ENCODE measurements around the gene KDM7A.
"Not testable (repeated sequence)": the region's sequence is repeated elsewhere in the genome, so short reads cannot be mapped to it uniquely, and the experiment has no call there.

KDM7A gene

DNA sequence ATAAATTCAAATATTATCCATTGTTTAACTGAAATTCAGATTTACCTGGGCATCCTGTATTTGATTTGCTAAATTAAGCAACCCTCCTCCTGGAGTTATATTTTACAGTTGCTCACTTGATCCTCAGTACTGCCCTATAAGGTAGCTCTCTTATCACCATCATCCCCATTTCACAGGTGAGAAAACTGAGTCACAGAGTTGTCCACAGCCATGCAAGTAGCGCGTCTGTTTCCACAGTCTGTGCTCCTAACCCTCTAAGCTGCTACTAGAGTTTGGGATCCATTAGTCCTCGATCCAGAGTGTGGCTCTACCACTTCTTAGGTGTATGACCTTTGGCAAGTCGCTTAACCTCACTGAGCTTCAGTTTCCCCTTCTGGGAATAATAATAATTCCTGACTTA is 34.9 kb upstream of the KDM7A start:
- Mint-ChIP-seq H3K27me3 (ENCODE audit: low read depth) (no peaks in the 10 kb centered on the region), H3K36me3 (ENCODE audit: low read depth) (peaks cover 6% of the 10 kb centered on the region), H3K9me3 (no peaks in the 10 kb centered on the region), H3K27ac (peak overlapping the region; percentile 100), H3K4me1 (ENCODE audit: low read depth) (peaks cover 77% of the 10 kb centered on the region), H3K4me3 (peak overlapping the region; percentile 79)

- Mint-ChIP-seq H3K36me3 (ENCODE audit: low read depth) (peaks cover 4% of the 10 kb centered on the region), H3K4me1 (ENCODE audit: low read depth) (peaks cover 75% of the 10 kb centered on the region), H3K4me3 (peak overlapping the region; percentile 65), H3K9me3 (no peaks in the 10 kb centered on the region), H3K27me3 (ENCODE audit: low read depth) (no peaks in the 10 kb centered on the region), H3K27ac (peak overlapping the region; percentile 96)
These were observed 33.3 kb upstream of the KDM7A start for GRCh38 chr7:140209866-140210609.

- Mint-ChIP-seq H3K27ac (peak overlapping the region; percentile 52), H3K4me1 (ENCODE audit: low read depth) (peaks cover 48% of the 10 kb centered on the region), H3K9me3 (peaks cover 19% of the 10 kb centered on the region), H3K27me3 (ENCODE audit: low read depth) (no peaks in the 10 kb centered on the region), H3K36me3 (ENCODE audit: low read depth) (peaks cover 9% of the 10 kb centered on the region), H3K4me3 (peak overlapping the region; percentile 38)
These were observed 30.0 kb upstream of the KDM7A start for GRCh38 chr7:140206616-140207389.

- no peaks in the 10 kb centered on the region for H3K27me3 Mint-ChIP-seq (ENCODE audit: low read depth)
- H3K4me3 Mint-ChIP-seq, result no peak overlapping the region
- H3K36me3 Mint-ChIP-seq (ENCODE audit: low read depth), result peaks cover 9% of the 10 kb centered on the region
- peaks cover 19% of the 10 kb centered on the region for H3K9me3 Mint-ChIP-seq
- H3K27ac Mint-ChIP-seq, result peak overlapping the region; percentile 51
- peaks cover 42% of the 10 kb centered on the region for H3K4me1 Mint-ChIP-seq (ENCODE audit: low read depth)
These were observed 28.8 kb upstream of the KDM7A start for GRCh38 chr7:140205600-140205999.

DNA sequence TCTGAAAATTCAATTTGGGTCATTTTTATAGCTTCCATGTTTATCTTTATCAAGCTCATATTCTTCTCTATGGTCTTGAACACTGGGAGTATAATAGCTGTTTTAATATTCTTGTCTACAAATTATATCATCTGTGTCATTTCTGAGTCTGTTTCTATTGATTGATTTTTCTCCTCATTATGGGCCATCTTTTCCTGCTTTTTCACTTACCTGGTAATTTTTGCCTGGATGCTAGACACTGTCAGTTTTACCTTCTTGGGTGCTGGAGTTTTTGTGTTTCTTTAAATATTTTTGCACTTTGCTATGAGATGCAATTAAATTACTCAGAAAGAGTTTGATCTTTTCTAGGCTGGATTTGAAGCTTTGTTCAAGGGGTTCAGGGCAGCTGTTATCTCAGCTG is 26.8 kb upstream of the KDM7A start:
- H3K4me1 Mint-ChIP-seq (ENCODE audit: low read depth), result peaks cover 23% of the 10 kb centered on the region
- peaks cover 9% of the 10 kb centered on the region for H3K36me3 Mint-ChIP-seq (ENCODE audit: low read depth)
- H3K27ac Mint-ChIP-seq, result no peak overlapping the region
- no peak overlapping the region for H3K4me3 Mint-ChIP-seq
- no peaks in the 10 kb centered on the region for H3K27me3 Mint-ChIP-seq (ENCODE audit: low read depth)
- peaks cover 19% of the 10 kb centered on the region for H3K9me3 Mint-ChIP-seq

GRCh38 chr7:140202942-140203341 is 26.2 kb upstream of the KDM7A start:
- peaks cover 19% of the 10 kb centered on the region for H3K9me3 Mint-ChIP-seq
- H3K36me3 Mint-ChIP-seq (ENCODE audit: low read depth); H3K4me3 Mint-ChIP-seq; H3K27me3 Mint-ChIP-seq (ENCODE audit: low read depth); H3K27ac Mint-ChIP-seq: not testable (repeated sequence)
- H3K4me1 Mint-ChIP-seq (ENCODE audit: low read depth), result peaks cover 18% of the 10 kb centered on the region

- Mint-ChIP-seq H3K4me3 (no peak overlapping the region), H3K4me1 (ENCODE audit: low read depth) (peaks cover 10% of the 10 kb centered on the region), H3K27me3 (ENCODE audit: low read depth) (no peaks in the 10 kb centered on the region)
These were observed 24.6 kb upstream of the KDM7A start for GRCh38 chr7:140201393-140201792.

DNA sequence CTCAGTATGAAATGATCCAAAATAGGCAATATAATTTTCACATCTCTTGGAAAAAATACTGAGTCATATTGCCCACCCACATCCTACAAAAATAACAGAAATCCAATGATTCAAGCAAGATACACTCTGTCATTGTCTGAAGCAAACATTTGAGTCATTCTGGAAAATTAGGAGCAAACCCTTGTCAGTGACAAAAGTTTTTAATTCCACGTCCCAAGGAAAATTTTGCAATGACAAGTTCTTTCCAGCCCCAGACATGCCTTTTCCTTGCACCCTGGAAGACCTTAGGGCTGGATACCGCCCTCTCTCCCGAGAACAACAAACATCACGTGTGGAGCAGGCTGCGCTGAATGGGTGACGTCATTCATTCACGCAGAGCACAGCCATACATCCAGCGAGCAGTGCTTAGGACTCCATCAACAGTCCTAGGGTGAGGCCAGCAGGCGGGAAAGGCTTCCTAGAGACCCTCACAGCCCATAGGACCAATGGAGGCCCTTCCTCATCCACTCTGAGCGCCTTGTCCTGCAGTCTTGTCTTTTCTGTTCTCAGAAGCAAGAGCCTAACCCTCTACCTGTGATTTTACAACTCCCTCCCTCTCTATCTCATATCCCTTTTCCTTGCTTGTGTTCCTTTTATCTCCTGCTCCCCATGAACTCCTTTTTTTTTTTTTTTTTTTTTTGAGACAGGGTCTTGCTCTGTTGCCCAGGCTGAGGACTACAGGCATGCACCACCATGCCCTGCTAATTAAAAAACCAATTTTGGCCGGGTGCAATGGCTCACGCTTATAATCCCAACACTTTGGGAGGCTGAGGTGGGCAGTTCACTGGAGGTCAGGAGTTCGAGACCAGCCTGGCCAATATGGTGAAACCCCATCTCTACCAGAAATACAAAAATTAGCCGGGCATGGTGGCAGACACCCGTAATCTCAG is 23.5 kb upstream of the KDM7A start:
- Mint-ChIP-seq H3K9me3 (peaks cover 39% of the 10 kb centered on the region), H3K4me1 (ENCODE audit: low read depth) (peaks cover 14% of the 10 kb centered on the region), H3K4me3 (no peak overlapping the region), H3K27ac (no peak overlapping the region), H3K27me3 (ENCODE audit: low read depth) (no peaks in the 10 kb centered on the region), H3K36me3 (ENCODE audit: low read depth) (peaks cover 17% of the 10 kb centered on the region)

More at GRCh38 chr7:140201393-140201792, 24.6 kb upstream of the KDM7A start:
- peaks cover 29% of the 10 kb centered on the region for H3K9me3 Mint-ChIP-seq
- H3K27ac Mint-ChIP-seq, result no peak overlapping the region
- peaks cover 11% of the 10 kb centered on the region for H3K36me3 Mint-ChIP-seq (ENCODE audit: low read depth)

DNA sequence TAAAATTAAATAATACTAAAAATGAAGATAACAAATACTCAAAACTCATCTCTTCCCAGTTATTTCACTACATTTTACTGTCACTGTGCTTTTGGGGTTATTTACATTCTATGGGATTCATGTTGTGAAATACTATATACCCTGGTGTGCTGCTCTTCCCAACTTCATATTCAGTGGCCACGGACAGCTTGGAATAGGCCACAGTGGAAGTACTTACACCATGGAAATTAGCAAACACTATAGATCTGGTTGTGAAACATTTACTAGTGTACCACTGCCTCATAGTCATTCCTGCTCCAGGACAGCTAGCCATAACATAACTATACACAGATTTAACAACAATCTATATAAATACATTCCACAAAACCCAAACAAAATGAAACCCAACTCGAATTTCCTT is 21.2 kb upstream of the KDM7A start:
- H3K36me3 Mint-ChIP-seq (ENCODE audit: low read depth), result peaks cover 8% of the 10 kb centered on the region
- no peaks in the 10 kb centered on the region for H3K27me3 Mint-ChIP-seq (ENCODE audit: low read depth)
- peaks cover 17% of the 10 kb centered on the region for H3K4me1 Mint-ChIP-seq (ENCODE audit: low read depth)
- H3K4me3 Mint-ChIP-seq, result no peak overlapping the region
- no peak overlapping the region for H3K27ac Mint-ChIP-seq
- peaks cover 25% of the 10 kb centered on the region for H3K9me3 Mint-ChIP-seq

GRCh38 chr7:140197218-140197890 is 20.6 kb upstream of the KDM7A start:
- Mint-ChIP-seq H3K4me1 (ENCODE audit: low read depth) (peaks cover 21% of the 10 kb centered on the region), H3K36me3 (ENCODE audit: low read depth) (peaks cover 8% of the 10 kb centered on the region), H3K27ac (no peak overlapping the region), H3K4me3 (no peak overlapping the region), H3K9me3 (peaks cover 20% of the 10 kb centered on the region), H3K27me3 (ENCODE audit: low read depth) (no peaks in the 10 kb centered on the region)

- Mint-ChIP-seq H3K9me3 (peaks cover 20% of the 10 kb centered on the region), H3K4me3 (no peak overlapping the region), H3K4me1 (ENCODE audit: low read depth) (peaks cover 24% of the 10 kb centered on the region)
These were observed 19.8 kb upstream of the KDM7A start for GRCh38 chr7:140196361-140197217.

GRCh38 chr7:140195859-140196258 is 19.1 kb upstream of the KDM7A start:
- H3K27ac Mint-ChIP-seq, result no peak overlapping the region
- H3K4me3 Mint-ChIP-seq, result peak overlapping the region; percentile 9
- peaks cover 8% of the 10 kb centered on the region for H3K36me3 Mint-ChIP-seq (ENCODE audit: low read depth)
- peaks cover 20% of the 10 kb centered on the region for H3K9me3 Mint-ChIP-seq
- H3K4me1 Mint-ChIP-seq (ENCODE audit: low read depth), result peaks cover 24% of the 10 kb centered on the region
- peaks cover 6% of the 10 kb centered on the region for H3K27me3 Mint-ChIP-seq (ENCODE audit: low read depth)

More at GRCh38 chr7:140196361-140197217, 19.8 kb upstream of the KDM7A start:
- Mint-ChIP-seq H3K27ac (no peak overlapping the region), H3K36me3 (ENCODE audit: low read depth) (peaks cover 8% of the 10 kb centered on the region), H3K27me3 (ENCODE audit: low read depth) (no peaks in the 10 kb centered on the region)

DNA sequence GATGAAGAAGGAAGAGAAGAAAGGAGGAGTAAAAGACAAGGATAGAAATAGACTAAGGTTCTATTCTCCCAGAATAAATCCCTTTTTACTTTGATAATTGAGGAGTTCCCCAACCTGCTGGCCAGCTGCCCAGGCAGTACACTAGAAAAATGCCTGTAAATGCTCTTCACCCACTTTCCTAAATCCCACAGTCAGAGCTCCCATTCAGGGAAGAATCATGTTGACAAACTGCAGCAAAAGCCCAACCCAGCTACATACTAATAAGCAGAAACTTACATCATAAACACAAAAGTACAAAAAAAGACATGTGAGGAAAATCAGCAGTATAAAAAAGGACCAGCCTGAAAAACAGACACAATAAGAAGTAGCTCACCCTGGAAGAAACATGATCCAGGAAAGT is 15.8 kb upstream of the KDM7A start:
- H3K9me3 Mint-ChIP-seq, result peaks cover 20% of the 10 kb centered on the region
- H3K4me3 Mint-ChIP-seq, result no peak overlapping the region
- H3K36me3 Mint-ChIP-seq (ENCODE audit: low read depth), result peaks cover 8% of the 10 kb centered on the region
- H3K27ac Mint-ChIP-seq, result no peak overlapping the region
- peaks cover 17% of the 10 kb centered on the region for H3K27me3 Mint-ChIP-seq (ENCODE audit: low read depth)
- peaks cover 31% of the 10 kb centered on the region for H3K4me1 Mint-ChIP-seq (ENCODE audit: low read depth)

Measured in T-helper 1 cell treated with Interleukin-12 subunit alpha and Interleukin-12 subunit beta and Interleukin-4 antibody, amounts not matched to agents 30 μg/mL and 1 μg/mL, for 36 hours (primary cell).